Fibroblast of lung (primary cell): ENCODE results near the gene NMT1.

ENCODE experiments used
- CTCF ChIP-seq, 2 donors: IDR thresholded peaks in 1 of 2; conservative IDR thresholded peaks in 1 of 2; 1 replicate in 1 of 2; 2 replicates in 1 of 2; pipeline ENCODE4 v1.5.1; 2011 to 2012; ENCODE audit warnings: low read length in 2 of 2, control low read depth in 1 of 2, inconsistent platforms in 1 of 2, low read depth in 1 of 2, mild to moderate bottlenecking in 1 of 2
- EZH2 ChIP-seq: IDR thresholded peaks from 2 replicates; pipeline ENCODE4 v1.5.1; 2012; ENCODE audit warnings: low read length, control low read depth, mild to moderate bottlenecking; ENCODE audit errors: missing control alignments

- no peak for TF ChIP-seq CTCF (conservative IDR thresholded peaks at IDR 0.05 in 1 of 2, IDR thresholded peaks at IDR 0.05 in 1 of 2; ENCODE audit: low read depth in 1 of 2, low read length in 2 of 2)
- TF ChIP-seq EZH2 = no peak
Measured at GRCh38 chr17:45035848-45036247, 25.3 kb upstream of the NMT1 start.
